H9 (cell line): Measurements from ENCODE around the gene TIAM1. TPM values are rescaled to one million over a fixed set of nuclear protein-coding genes. Genes with fewer than 3 reads are reported as not detected.

Source experiments
- DNase-seq: peaks from one replicate; pipeline ENCODE4 v3.0.0-alpha.2; 2017
- H2AFZ ChIP-seq: one replicate; pipeline ENCODE4 v1.6.1; 2013; ENCODE audit warnings: mild to moderate bottlenecking, low read length, control low read depth, moderate library complexity
- H2AK5ac ChIP-seq: 2 replicates; pipeline ENCODE4 v1.6.1; 2013; ENCODE audit warnings: low read length, control low read depth, mixed read lengths; ENCODE audit not compliant: insufficient read length
- H2BK120ac ChIP-seq: one replicate; pipeline ENCODE4 v1.6.1; 2013; ENCODE audit warnings: low read depth, mild to moderate bottlenecking, low read length, control low read depth, inconsistent platforms; ENCODE audit not compliant: poor library complexity, severe bottlenecking
- H2BK12ac ChIP-seq: 2 replicates; pipeline ENCODE4 v1.6.1; 2013; ENCODE audit warnings: low read length, control low read depth, mixed read lengths, low read depth; ENCODE audit not compliant: insufficient read length
- H2BK15ac ChIP-seq: 2 replicates; pipeline ENCODE4 v1.6.1; 2013; ENCODE audit warnings: low read depth, low read length, control low read depth
- H2BK20ac ChIP-seq: one replicate; pipeline ENCODE4 v1.6.1; 2013; ENCODE audit warnings: low read depth, mild to moderate bottlenecking, low read length, control low read depth, inconsistent platforms; ENCODE audit not compliant: poor library complexity, severe bottlenecking
- H2BK5ac ChIP-seq: 2 replicates; pipeline ENCODE4 v1.6.1; 2013; ENCODE audit warnings: low read length, control low read depth, mixed read lengths; ENCODE audit not compliant: insufficient read length
- H3K14ac ChIP-seq: 2 replicates; pipeline ENCODE4 v1.6.1; 2013; ENCODE audit warnings: low read length, control low read depth; ENCODE audit not compliant: insufficient read depth
- H3K18ac ChIP-seq: 2 replicates; pipeline ENCODE4 v1.6.1; 2013; ENCODE audit warnings: low read depth, mild to moderate bottlenecking, mixed read lengths, low read length, control low read depth; ENCODE audit not compliant: insufficient read length
- H3K23ac ChIP-seq: 2 replicates; pipeline ENCODE4 v1.6.1; 2013; ENCODE audit warnings: low read length, control low read depth, mixed read lengths, low read depth; ENCODE audit not compliant: insufficient read length
- H3K23me2 ChIP-seq: 2 replicates; pipeline ENCODE4 v1.6.1; 2013; ENCODE audit warnings: low read depth, mild to moderate bottlenecking, mixed read lengths, low read length, control low read depth; ENCODE audit not compliant: insufficient read length, poor library complexity, severe bottlenecking
- H3K27ac ChIP-seq: 2 replicates; pipeline ENCODE4 v1.5.1; 2013; ENCODE audit warnings: low read length, control low read depth, mixed read lengths, low read depth; ENCODE audit not compliant: insufficient read length
- H3K27me3 ChIP-seq: 2 replicates; pipeline ENCODE4 v1.6.1; 2013; ENCODE audit warnings: low read length, control low read depth, inconsistent platforms; ENCODE audit not compliant: insufficient read depth
- H3K4ac ChIP-seq: 2 replicates; pipeline ENCODE4 v1.6.1; 2013; ENCODE audit warnings: low read depth, mild to moderate bottlenecking, control low read depth, inconsistent platforms, low read length, moderate library complexity
- H3K4me1 ChIP-seq: 2 replicates; pipeline ENCODE4 v1.6.1; 2013; ENCODE audit warnings: low read length, control low read depth, inconsistent platforms; ENCODE audit not compliant: insufficient read depth
- H3K4me2 ChIP-seq: 2 replicates; pipeline ENCODE4 v1.6.1; 2013; ENCODE audit warnings: low read length, control low read depth, mixed read lengths; ENCODE audit not compliant: insufficient read length, insufficient read depth
- H3K56ac ChIP-seq: 2 replicates; pipeline ENCODE4 v1.6.1; 2013; ENCODE audit warnings: low read depth, mild to moderate bottlenecking, mixed read lengths, low read length, control low read depth; ENCODE audit not compliant: insufficient read length
- H3K79me1 ChIP-seq: 2 replicates; pipeline ENCODE4 v1.6.1; 2013; ENCODE audit warnings: low read depth, mild to moderate bottlenecking, moderate library complexity, low read length, control low read depth, inconsistent platforms; ENCODE audit not compliant: insufficient read depth, poor library complexity, severe bottlenecking
- H3K79me2 ChIP-seq: 2 replicates; pipeline ENCODE4 v1.6.1; 2013; ENCODE audit warnings: low read length, control low read depth, inconsistent platforms; ENCODE audit not compliant: insufficient read depth
- H3K9ac ChIP-seq: 2 replicates; pipeline ENCODE4 v1.6.1; 2013; ENCODE audit warnings: low read length, control low read depth, mixed read lengths; ENCODE audit not compliant: insufficient read length; ENCODE audit errors: extremely low read depth
- H3K9me3 ChIP-seq: one replicate; pipeline ENCODE4 v1.6.1; 2013; ENCODE audit warnings: low read depth, low read length, inconsistent platforms; ENCODE audit not compliant: control insufficient read depth
- H3T11ph ChIP-seq: one replicate; pipeline ENCODE4 v1.6.1; 2013; ENCODE audit warnings: mild to moderate bottlenecking, low read length, control low read depth, inconsistent platforms
- H4K20me1 ChIP-seq: one replicate; pipeline ENCODE4 v1.6.1; 2013; ENCODE audit not compliant: control insufficient read depth, insufficient read length, insufficient read depth
- H4K5ac ChIP-seq: 2 replicates; pipeline ENCODE4 v1.6.1; 2013; ENCODE audit warnings: low read depth, mild to moderate bottlenecking, mixed read lengths, low read length, control low read depth; ENCODE audit not compliant: insufficient read length
- H4K8ac ChIP-seq: replicated peaks from 2 replicates; pipeline ENCODE4 v1.6.1; 2013; ENCODE audit warnings: low read length, control low read depth, mixed read lengths, low read depth; ENCODE audit not compliant: insufficient read length
- H4K91ac ChIP-seq: 2 replicates; pipeline ENCODE4 v1.6.1; 2013; ENCODE audit warnings: low read depth, mild to moderate bottlenecking, moderate library complexity, mixed read lengths, low read length, control low read depth; ENCODE audit not compliant: insufficient read length
- H3K27ac Mint-ChIP-seq, 3 experiments: 2 replicates in 2 of 3; 3 replicates in 1 of 3; pipeline ENCODE4 v1.8.0; 2020 to 2021; ENCODE audit warnings: mixed read lengths in 3 of 3, mild to moderate bottlenecking in 1 of 3, moderate library complexity in 1 of 3
- H3K27me3 Mint-ChIP-seq: 2 replicates; pipeline ENCODE4 v1.8.0; 2021; ENCODE audit warnings: low read depth, mild to moderate bottlenecking, moderate library complexity, mixed read lengths
- H3K36me3 Mint-ChIP-seq, 3 experiments: 2 replicates in 2 of 3; 3 replicates in 1 of 3; pipeline ENCODE4 v1.8.0; 2020 to 2021; ENCODE audit warnings: low read depth in 3 of 3, mixed read lengths in 3 of 3; ENCODE audit not compliant: insufficient read depth in 1 of 3
- H3K4me1 Mint-ChIP-seq, 2 experiments: 2 replicates each; pipeline ENCODE4 v1.8.0; 2020; ENCODE audit warnings: mixed read lengths in 2 of 2
- H3K4me3 Mint-ChIP-seq, 2 experiments: 2 replicates in 1 of 2; 3 replicates in 1 of 2; pipeline ENCODE4 v1.8.0; 2020 to 2021; ENCODE audit warnings: mild to moderate bottlenecking in 2 of 2, mixed read lengths in 2 of 2, moderate library complexity in 1 of 2
- H3K9me3 Mint-ChIP-seq, 2 experiments: 2 replicates in 1 of 2; 3 replicates in 1 of 2; pipeline ENCODE4 v1.8.0; 2020; ENCODE audit warnings: mild to moderate bottlenecking in 2 of 2, mixed read lengths in 2 of 2, moderate library complexity in 1 of 2
- WGBS: extraction: QIAGEN DNeasy Blood & Tissue Kit; methylation state at CpG from one replicate; pipeline ENCODE4 v1.1.7; 2013; ENCODE audit warnings: missing lambda C conversion rate, low lambda C conversion rate, mixed read lengths; ENCODE audit not compliant: insufficient read length; ENCODE audit errors: extremely low coverage; 5-methylcytosine and 5-hydroxymethylcytosine counted together
- total RNA-seq: library from RNA; stranded (reverse); gene quantifications from 2 replicates; pipeline ENCODE4 v1.2.1, GENCODE V29; 2021
- TF ChIP-seq, protein P1 (sequence below): fragments of 200-600 bp; sonication (generic); conservative IDR thresholded peaks from 3 replicates; pipeline ENCODE4 v1.8.0; 2021; ENCODE audit warnings: antibody characterized with exemption, mild to moderate bottlenecking

The TIAM1 gene
- total RNA-seq, 1 experiment from 2014 or later, result 23.1 TPM

DNA sequence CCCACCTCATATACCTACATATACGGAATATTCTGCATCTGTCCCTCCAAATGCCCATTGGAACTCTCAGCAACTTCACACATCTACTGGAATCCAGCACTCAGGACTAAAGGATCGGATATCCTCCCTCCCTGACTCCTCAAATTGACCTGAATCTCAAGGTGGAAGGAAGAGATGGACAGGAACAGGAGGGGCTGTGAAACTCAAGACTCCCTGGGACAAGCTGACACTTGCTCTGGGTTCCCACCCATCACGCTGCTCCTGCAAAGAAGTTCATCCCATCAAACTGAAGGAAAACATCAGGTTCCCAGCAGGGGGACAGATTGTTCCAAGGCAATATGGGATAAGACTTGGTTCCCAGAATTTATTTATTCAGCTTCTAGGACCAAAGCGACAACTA is 30.3 kb upstream of the TIAM1 start:
- H3K56ac ChIP-seq, result no peak overlapping the region
- TF ChIP-seq, protein P1, sequence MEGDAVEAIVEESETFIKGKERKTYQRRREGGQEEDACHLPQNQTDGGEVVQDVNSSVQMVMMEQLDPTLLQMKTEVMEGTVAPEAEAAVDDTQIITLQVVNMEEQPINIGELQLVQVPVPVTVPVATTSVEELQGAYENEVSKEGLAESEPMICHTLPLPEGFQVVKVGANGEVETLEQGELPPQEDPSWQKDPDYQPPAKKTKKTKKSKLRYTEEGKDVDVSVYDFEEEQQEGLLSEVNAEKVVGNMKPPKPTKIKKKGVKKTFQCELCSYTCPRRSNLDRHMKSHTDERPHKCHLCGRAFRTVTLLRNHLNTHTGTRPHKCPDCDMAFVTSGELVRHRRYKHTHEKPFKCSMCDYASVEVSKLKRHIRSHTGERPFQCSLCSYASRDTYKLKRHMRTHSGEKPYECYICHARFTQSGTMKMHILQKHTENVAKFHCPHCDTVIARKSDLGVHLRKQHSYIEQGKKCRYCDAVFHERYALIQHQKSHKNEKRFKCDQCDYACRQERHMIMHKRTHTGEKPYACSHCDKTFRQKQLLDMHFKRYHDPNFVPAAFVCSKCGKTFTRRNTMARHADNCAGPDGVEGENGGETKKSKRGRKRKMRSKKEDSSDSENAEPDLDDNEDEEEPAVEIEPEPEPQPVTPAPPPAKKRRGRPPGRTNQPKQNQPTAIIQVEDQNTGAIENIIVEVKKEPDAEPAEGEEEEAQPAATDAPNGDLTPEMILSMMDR, result no peak
- no peak overlapping the region for H3K9ac ChIP-seq
- H3K27ac Mint-ChIP-seq, result no peak overlapping the region
- H4K5ac ChIP-seq, result no peak overlapping the region
- no peak overlapping the region for H2AFZ ChIP-seq
- no peaks in the 10 kb centered on the region for H3K9me3 Mint-ChIP-seq
- no peak overlapping the region for H4K8ac ChIP-seq
- no CpG with 5 or more reads among the region's 4 CpGs for WGBS
- no peak overlapping the region for H3K18ac ChIP-seq
- no peak overlapping the region for H2BK12ac ChIP-seq
- no peak overlapping the region for H3T11ph ChIP-seq
- H3K4me1 ChIP-seq, result no peaks in the 10 kb centered on the region
- no peak overlapping the region for H3K4me2 ChIP-seq
- H3K4me1 Mint-ChIP-seq, result peaks cover 5 to 10% of the 10 kb centered on the region in 2 experiments; a peak in 3 of 4 replicates
- no peak overlapping the region for H3K14ac ChIP-seq
- no peaks in the 10 kb centered on the region for H4K20me1 ChIP-seq
- H2BK5ac ChIP-seq, result no peak overlapping the region
- no peaks in the 10 kb centered on the region for H3K36me3 Mint-ChIP-seq
- no peaks in the 10 kb centered on the region for H3K9me3 ChIP-seq
- H2BK120ac ChIP-seq, result no peak overlapping the region
- H3K79me2 ChIP-seq, result no peaks in the 10 kb centered on the region
- no peak overlapping the region for H3K4me3 Mint-ChIP-seq
- H3K4ac ChIP-seq, result no peak overlapping the region
- no peaks in the 10 kb centered on the region for H3K79me1 ChIP-seq
- H2AK5ac ChIP-seq, result no peak overlapping the region
- no peak overlapping the region for H3K23ac ChIP-seq
- no peak overlapping the region for H2BK20ac ChIP-seq
- H2BK15ac ChIP-seq, result no peak overlapping the region
- no peak for DNase-seq
- H3K27me3 Mint-ChIP-seq, result no peaks in the 10 kb centered on the region
- H3K27me3 ChIP-seq, result no peaks in the 10 kb centered on the region
- no peaks in the 10 kb centered on the region for H3K23me2 ChIP-seq
- no peak overlapping the region for H3K27ac ChIP-seq
- H4K91ac ChIP-seq, result no peak overlapping the region
